EH (cell line): ENCODE data around the gene KLHL8.

Experiments used
- DNase-seq: peaks from one replicate; pipeline ENCODE4 v3.0.0-alpha.2; 2015; ENCODE audit warnings: low read depth

KLHL8 gene

DNA sequence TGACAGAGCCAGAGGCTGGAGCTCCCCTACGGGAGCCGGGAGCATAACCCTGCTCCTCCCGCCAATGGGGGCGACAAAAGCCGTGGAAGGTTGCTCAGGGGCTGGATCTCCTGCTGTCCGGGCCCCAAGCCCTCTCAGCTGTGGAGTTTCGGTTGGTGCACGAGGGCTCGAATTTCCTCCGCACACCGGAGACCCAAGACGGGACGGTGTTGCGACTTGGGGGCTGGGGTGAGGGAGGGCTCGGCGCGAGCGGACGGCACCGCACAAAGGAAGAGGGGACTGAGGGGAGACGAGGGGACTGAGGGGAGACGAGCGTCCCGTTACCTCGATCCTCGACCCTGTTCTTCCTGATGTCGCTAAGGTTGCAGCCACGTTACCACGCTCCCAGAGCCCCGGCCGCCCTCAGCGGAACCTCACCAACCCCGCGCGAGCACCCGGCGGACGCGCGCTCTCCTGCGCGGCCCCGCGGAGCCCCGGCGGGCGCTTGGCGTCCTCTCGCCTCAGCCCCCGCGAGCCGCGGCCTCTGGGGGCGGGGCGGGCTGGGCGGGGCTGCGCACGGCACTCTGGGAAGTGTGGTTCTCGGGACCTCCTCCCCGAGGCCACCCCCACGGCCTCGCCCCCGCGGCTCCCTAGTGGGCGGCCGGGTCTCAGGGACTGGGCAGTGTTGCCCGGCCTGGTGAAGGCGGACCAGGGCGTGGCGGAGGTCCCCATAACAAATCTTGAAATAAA, at the start of gene KLHL8:
Gene KLHL8, minus strand, starts transcription at position 525 of the 729 bp plus-strand sequence. CDS start 25,079 bp downstream, outside the sequence.
- DNase-seq = peak; percentile 88

DNA sequence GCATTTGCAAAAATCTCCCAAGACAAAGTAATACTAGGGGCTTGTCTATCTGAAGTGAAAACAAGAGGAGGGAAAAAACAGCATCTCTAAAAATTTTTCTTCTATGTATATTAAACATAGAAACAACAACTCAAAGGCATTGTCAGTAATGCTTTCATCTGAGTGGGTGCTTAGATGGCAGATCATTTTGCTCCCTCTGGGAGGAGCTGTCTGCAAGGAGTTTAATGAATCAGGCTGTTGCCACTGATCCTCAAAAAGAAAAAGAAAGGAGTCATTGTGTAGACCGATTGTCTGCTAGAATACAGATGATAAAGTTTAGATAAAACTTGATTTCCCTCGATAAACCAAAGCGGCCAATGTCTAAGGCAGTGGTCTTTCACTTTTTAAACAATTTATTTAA, 49.7 kb upstream of the KLHL8 start:
- DNase-seq = peak; percentile 46

DNA sequence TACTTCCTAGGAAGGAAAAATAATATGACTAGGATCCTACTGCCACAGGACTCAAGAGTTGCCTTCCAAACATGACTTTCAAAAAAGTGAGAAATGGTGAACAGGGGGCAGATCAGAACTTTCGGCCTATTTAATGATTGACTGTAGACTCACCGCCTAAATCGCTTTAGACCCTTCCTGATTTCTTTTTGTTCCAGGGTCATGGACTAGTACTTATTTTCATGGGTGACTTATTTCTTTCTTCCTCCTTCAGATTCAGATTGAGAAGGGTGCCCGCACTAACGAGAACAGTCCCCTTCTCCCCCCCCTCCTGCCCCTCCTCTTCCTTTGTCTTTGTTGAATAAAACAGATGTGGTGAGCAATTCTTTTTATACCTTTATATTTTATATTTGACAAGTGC, 48.0 kb upstream of the KLHL8 start:
- DNase-seq = no peak

DNA sequence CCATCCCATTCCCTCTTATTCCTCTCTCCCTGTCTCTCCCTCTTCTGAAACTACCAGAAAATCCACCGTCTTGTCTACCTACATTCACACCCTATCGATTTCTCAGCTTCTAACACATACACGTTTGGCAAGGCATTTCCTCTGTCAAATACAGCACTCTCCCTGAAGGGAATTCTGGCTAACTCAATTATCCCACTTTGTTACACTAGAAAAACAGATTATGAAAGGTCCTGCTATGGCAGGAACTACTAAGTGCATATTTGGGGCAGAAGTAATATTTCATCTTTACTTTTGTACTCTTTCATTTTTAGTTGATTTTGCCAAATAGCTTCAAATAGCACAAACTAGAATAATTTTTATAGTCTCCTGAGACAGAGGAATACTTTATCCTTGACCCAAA, 46.6 kb upstream of the KLHL8 start:
- DNase-seq = no peak

DNA sequence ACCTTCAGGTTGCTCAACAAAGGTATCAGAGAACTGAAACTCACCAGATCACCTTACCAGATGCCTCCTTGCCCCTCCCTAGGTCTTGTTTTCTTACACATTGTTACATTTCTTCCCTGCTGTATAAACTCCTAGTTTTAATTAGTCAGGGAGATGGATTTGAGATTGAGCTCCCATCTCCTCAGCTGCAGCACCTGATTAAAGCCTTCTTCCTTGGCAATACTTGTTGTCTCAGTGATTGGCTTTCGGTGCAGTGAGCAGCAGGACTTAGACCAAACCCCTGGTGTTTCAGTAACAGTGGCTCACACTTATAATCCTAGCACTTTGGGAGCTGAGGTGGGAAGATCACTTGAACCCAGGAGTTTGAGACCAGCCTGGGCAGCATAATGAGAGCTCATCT, 42.5 kb upstream of the KLHL8 start:
- no peak for DNase-seq

DNA sequence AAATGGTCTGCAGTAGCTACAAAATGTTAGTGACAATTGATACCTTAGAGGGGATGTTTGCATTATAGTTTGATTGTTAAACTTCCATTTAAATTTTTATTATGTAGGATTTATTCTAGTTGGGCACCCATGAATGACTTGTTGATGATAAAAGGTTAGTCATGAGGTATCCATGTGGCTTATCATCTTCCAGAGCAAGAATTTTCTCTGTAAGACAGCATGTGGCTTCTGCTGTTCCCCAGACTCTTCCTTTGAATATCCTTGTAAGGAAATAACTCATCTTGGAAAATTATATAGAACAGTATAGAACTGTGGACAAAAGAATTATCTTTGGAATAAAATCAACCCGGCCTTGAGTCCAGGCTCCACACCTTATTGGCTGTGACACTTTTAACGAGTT, 40.1 kb upstream of the KLHL8 start:
- DNase-seq = no peak

DNA sequence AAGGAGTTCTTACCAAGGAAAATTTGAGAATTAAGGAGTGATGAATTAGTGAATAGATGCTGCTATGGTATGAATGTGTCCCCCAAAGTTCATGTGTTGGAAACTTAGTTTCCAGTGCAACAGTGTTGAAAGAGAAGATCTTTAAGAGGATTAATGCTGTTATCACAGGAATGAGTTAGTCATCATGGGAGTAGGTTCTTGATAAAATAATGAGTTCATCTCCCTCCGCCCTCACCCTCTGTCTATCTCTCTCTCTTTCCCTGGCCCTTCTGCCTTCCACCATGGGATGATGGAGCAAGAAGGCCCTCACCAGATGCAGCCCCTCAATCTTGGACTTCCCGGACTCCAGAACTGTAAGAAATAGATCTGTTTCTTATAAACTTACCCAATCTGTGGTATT, 38.3 kb upstream of the KLHL8 start:
- no peak for DNase-seq

DNA sequence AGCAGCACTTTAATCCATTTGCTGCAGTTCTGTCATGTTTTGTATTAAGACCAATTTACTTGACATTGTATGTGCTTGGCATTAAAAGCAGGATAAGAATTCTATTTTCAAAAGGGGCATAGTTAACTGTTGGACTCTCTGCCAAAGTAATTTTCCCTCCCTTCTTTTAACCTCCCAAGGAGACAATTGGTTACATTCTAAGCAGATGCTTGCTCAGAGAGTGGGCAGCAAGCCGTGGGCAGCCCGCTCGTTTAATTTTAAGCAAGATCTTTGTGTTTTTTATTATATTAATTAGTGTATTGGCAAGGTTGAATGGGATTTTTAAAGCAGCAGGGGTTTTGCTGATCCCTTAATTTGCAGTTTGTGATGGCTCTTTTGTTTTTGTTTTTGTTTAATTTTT, 37.1 kb upstream of the KLHL8 start:
- DNase-seq = no peak

DNA sequence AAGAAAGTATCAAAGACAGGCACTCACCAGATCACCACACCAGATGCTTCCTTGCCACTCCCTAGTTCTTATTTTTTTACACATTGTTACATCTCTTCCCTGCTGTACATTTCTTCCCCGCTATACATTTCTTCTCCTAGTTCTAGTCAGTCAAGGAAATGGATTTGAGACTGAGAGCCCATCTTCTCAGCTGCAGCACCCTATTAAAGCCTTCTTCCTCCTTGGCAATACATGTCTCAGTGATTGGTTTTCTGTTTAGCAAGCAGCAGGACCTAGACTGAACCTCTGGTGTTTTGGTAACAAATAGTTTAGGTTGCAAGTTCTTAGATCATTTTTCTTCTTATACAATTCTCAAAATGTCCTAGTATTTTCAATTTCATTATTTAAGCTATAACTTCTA, 35.3 kb upstream of the KLHL8 start:
- no peak for DNase-seq

DNA sequence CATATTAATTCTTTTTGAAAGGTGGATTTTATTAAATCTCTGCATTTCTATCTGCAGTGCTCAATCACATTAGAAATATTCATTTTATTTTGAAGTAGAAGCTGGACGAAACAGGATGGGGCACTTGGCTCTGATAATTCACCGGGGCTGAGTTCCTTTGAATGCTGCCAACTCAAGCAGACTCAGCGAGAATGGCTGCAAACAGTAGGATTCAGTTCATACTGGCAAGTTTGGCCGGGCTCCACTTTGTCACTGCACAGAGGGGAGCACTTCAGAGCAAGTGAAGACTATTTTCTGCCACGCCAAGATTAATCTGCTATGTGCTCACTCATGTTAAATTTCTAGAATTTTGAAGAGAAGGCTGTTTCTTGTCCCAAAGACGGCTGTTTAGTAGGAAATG, 30.7 kb upstream of the KLHL8 start:
- no peak for DNase-seq

DNA sequence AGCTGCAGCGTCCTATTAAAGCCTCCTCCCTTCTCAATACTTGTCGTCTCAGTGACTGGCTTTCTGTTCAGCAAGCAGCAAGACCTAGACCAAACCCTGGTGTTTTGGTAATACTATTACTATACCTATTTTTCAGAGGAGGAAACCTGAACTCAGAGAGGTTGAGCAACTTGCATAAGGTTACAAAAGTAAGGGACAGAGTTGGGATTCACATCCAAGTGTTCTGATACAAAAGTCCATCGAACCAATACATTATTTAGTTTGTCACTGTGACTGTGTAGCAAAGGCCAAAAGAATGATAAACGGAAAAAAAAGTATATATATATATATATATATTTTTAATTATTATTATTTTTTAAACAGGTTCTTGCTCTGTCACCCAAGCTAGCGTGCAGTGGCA, 29.9 kb upstream of the KLHL8 start:
- no peak for DNase-seq

DNA sequence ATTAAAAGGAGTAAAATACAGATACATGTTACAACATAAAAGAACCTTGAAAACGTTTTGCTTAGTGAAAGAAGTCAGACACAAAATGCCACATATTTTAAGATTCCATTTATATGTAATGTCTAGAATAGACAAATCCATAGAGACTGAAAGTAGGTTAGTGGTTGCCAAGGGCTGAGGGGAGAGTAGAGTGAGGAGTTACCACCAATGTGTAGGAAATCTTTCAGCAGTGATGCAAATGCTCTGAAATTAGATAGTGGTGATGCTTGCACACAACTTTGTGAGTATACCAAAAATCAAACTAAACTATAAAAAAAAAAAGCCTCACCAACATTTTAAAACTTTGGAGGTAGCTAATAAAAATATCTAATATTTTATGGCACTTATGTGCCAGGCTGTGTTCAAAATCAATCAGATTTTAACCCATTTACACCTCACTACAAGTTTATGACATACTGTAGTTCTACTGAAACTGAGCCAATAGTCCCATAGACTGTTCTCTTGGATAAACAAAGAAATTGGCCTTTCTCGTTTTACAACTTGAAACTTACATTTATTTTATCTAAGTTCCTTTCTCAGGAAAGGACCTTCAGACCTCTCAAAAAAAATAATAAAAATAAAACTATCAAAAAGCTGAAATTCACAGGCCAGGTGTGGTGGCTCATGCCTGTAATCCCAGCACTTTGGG, 29.1 kb upstream of the KLHL8 start:
- no peak for DNase-seq

DNA sequence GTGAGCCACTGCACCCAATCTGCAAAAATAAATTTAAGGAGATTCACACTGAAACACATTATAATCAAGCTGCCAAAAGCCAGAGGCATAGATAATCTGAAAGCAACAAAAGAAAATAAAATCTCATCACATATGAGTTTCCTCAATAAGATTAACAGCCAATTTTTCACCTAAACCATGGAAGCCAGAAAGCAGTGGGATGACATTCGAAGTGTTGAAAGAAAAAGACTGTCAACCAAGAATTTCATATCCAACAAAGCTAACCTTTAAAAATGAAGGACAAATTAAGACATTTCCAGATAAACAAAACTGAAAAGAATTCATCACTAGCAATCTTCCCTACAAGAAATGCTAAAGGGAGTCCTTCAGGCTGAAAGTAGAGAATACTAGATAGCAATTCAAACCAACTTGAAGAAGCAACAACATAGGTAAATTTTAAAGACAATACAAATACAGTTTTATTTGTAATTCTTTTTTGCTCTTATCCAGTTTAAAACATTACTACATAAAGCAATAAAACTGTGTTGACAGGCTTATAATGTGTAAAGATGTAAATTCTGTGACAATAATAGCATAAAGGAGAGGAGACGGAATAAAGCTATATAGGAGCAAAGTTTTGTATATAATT, 23.1 kb upstream of the KLHL8 start:
- no peak for DNase-seq

DNA sequence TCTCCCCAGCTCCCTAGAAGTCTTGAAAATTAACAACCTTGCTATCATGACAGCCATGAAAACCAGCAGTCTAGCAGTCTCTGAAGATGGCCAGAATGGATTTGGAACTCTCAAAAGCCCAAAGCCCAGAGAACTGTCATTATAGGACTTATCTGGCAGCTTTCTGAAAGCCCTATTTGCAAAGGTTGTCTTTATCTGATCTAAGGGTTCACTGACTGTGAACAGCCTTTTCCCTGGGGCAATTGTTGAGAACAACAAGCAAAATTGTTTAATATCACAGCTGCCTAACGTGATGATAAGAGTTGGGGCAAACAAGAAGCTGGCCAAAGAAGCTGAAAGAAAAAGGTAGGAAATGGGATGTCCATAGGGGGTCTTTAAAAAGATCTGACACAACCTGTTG, 20.9 kb upstream of the KLHL8 start:
- no peak for DNase-seq

DNA sequence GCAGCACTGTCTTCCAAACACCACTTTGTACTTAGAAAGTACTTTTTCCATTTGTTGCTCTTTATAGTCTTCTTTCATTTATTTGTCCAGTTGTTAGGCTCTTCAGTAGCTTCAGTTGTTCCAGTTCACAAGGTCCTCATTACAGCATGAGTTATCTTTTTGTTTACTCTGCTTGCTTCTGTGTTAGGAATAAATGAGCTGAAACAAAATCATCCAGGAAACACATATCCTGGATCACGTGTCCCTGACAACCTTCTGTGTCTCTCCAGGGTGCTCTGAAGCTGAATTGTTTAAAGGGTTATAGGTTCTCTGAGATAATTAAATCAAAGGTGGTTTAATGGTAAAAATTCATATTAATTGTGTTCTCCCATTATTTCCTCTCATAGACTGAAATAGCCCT, 19.9 kb upstream of the KLHL8 start:
- peak; percentile 31 for DNase-seq

DNA sequence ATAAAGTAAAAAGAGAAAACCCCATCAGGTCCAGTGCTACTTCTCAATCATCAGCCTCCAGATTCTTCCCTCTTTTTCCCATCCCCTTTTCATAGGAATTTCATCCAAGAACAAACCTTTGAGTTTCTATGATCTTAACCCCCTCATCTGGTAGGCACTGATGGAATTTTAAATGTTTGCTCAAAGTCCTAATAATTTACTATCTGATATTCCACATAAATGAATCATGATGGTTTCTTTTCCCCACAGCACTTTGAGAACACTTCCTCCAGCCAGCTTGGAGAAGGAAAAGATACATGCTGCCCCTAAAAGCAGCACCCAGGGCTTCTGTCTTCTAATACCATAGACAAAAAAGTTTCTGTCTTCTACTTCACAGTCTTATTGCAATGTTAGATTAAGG, 19.4 kb upstream of the KLHL8 start:
- DNase-seq = peak; percentile 60

DNA sequence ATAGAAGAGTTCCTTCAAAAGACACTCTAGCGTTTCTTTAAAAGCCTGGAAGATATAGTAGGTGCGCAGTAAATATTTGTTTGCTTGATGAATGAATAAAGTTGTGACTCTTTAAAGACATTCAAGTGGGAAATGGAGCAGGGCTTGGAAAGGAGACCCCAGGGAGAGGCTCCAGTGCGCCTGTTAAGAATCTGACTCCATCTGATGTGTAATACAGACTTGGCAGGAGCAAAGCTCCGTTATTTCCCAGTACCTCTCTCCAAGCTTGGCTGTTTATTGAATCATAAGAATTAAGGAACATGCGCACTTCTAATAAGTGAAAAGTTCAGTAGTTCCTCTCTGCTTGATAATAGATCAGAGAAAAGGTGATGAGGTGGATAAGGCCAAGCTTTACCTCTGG, 18.8 kb upstream of the KLHL8 start:
- DNase-seq = no peak

DNA sequence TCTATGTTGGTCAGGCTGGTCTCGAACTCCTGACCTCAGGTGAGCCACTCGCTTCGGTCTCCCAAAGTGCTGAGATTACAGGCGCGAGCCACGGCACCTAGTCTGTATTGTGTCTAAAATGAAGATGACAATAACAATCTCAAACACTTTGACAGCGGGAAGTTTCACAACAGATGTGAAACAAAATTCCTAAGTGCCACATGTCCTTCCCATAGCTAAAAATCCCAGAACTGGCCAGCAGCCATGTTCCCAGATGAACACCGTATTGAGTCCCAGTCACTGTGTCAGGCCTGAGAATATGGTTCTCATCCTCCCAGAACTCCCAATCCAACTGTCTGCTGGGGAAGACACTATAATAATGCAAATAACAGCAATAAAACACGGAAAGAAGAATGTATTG, 16.4 kb upstream of the KLHL8 start:
- DNase-seq = peak; percentile 41

DNA sequence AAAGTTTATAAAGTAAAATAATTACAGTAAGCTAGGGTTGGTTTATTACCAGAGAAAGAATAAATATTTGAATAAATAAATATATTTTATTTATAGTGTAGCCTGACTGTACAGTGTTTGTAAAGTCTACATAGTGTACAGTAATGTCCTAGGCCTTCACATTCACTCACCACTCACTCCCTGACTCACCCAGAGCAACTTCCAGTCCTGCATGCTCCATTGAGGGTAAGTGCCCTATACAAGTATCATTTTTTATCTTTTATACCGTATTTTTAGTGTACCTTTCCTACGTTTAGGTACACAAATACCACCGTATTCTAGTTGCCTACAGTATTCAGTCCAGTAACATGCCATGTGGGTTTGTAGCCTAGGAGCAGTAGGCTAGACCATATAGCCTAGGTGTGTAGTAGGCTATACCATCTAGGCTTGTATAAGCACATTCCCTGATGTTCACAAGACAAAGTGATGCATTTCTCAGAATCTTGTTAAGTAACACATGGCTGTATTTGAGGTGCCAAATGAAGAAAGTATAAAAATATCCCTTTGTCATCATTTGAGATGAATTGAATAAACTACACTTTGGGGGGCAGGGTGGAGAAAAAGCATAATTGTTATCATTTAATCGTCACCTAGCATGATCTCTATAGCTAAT, 14.7 kb upstream of the KLHL8 start:
- peak; percentile 37 for DNase-seq

DNA sequence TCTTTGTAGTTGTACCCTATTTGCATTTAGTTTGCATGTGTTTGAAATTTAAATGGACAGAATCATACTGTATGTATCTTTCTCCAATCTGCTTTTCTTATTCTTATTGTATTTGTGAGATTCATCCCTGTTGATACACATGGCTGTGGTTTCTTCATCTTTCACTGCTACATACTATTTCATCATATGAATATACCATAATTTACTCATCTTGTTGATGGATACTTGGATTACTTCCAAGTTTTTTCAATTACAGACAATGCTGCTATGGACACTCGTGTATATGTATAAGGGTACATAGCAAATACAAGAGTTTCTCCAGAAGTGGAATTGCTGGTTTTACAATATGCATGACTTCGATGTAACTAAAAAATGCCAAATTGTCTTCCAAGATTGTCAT, 11.8 kb upstream of the KLHL8 start:
- DNase-seq = no peak

DNA sequence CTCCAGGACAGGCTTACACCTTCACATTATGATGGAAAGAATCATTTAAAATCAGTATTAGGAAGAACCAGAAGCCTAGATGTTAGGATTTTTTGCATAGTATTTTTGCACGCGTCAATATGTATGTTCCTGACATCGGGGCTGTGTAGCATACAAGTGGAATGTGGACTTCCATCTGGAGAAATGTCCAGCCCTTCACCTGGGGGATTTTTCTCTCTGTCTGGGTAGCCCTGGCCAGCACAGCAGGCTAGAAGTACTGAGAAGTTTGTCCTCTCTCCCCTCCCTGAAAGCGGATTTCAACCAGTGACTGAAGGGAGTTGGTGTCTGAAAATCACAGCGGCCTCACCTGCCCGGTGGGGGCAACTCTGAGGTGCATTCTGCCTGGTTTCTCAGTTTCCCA, 10.4 kb upstream of the KLHL8 start:
- no peak for DNase-seq

DNA sequence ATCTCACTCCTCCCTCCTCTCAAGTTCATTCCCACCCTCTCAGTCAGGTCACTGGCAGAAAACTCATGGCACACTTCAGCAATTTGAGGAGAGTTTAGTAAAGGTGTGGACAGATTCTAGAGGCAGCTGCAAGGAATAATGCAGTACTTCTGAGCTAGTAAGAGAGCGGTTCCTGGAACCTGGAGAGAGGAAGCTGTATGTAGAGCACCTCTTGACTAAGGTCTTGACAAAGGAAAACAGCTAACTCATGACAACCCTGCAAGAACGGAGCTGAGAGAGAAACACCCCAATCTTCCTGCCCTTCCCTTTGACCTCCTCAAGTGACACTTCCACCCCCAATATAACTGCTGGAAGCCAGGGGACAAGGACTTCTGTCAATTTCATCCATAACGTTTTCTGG, 9.6 kb upstream of the KLHL8 start:
- no peak for DNase-seq

DNA sequence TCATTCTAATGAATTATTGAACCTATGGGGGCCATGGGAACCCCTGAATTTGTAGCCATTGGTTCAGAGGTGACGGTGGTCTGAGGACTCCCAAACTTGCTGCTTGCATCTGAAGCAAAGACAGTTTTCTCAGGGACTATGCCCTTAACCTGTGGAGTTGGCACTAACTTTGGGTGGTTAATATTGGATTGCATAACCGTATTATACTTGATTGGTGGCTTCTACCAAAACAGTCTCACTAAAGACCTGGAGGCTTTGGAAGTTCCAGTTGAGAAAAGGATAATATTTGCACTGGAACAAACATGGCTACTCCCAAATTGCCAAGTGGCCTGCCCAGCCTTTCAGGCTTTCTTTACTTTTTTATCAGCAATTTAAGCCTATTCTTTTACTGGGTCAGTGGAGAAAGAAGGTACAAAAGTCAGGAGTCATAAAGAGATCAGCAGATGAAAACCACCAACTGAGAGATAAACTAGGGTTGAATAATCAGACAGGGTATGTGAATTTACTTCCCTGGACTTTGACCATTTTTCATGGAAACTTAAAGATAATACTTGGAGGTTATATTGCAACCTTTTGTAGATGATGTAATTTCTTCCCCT, 7.9 kb upstream of the KLHL8 start:
- DNase-seq = no peak
